Endothelial cell (in vitro differentiated cells): Measurements from ENCODE around the gene NLRP14. TPM values are rescaled to one million over a fixed set of nuclear protein-coding genes. Genes with fewer than 3 reads are reported as not detected.

Experiments
- total RNA-seq: library from RNA; stranded (reverse); fragmentation: NEBNext Ultra II Directional; extraction: Animal tissue kit (Norgen Biotek cat#: 25700); gene quantifications from one replicate; pipeline ENCODE4 v1.2.1, GENCODE V29; 2021; ENCODE audit not compliant: unreplicated experiment

The NLRP14 gene
- total RNA-seq, 1 donor from 2014 or later: 0.13 TPM

Other genes starting within 250 kb of the NLRP14 start
- gene OR2AG2, start 248.5 kb upstream of the NLRP14 start, total RNA-seq: 0.26 TPM
- not detected for gene OR2AG1, start 237.5 kb upstream of the NLRP14 start, total RNA-seq
- 0.51 TPM for gene OR6A2, start 220.8 kb upstream of the NLRP14 start, total RNA-seq
- not detected for gene OR10A5, start 174.8 kb upstream of the NLRP14 start, total RNA-seq
- gene OR10A2, start 157.4 kb upstream of the NLRP14 start, total RNA-seq: not detected
- gene OR10A4, start 143.9 kb upstream of the NLRP14 start, total RNA-seq: not detected
- 0.64 TPM for gene OR2D2, start 128.0 kb upstream of the NLRP14 start, total RNA-seq
- not detected for gene OR2D3, start 99.5 kb upstream of the NLRP14 start, total RNA-seq
- 7.0 TPM for gene ZNF215, start 94.1 kb upstream of the NLRP14 start, total RNA-seq
- gene ZNF214, start 133 bp upstream of the NLRP14 start, total RNA-seq: 2.4 TPM
- gene RBMXL2, start 68.5 kb downstream of the NLRP14 start, total RNA-seq: not detected
- gene SYT9, start 231.4 kb downstream of the NLRP14 start, total RNA-seq: 0.21 TPM